Sigmoid colon (tissue), 7 donors: Measurements from ENCODE around the gene C10orf105. TPM values are rescaled to one million over a fixed set of nuclear protein-coding genes. Genes with fewer than 3 reads are reported as not detected.
A peak's percentile ranks its signal among the peaks of the same experiment; 100 is the strongest.

Source experiments
- DNase-seq: peaks from one replicate; pipeline ENCODE4 v3.0.0-alpha.2; 2019
- H3K27ac ChIP-seq, 4 donors: fragments of 200-600 bp; sonication (generic); one replicate each; pipeline ENCODE4 v1.5.1; 2016 to 2019; ENCODE audit warnings: mild to moderate bottlenecking in 1 of 4
- H3K27me3 ChIP-seq, 3 donors: fragments of 200-600 bp; sonication (generic); one replicate each; pipeline ENCODE4 v1.5.1; 2019; ENCODE audit warnings: mild to moderate bottlenecking in 1 of 3
- H3K36me3 ChIP-seq, 4 donors: fragments of 200-600 bp; sonication (generic); one replicate each; pipeline ENCODE4 v1.5.1; 2016 to 2019
- H3K4me1 ChIP-seq, 4 donors: fragments of 200-600 bp; sonication (generic); one replicate each; pipeline ENCODE4 v1.5.1; 2017 to 2019
- H3K4me3 ChIP-seq, 4 donors: fragments of 200-600 bp; sonication (generic); one replicate each; pipeline ENCODE4 v1.5.1; 2017 to 2019; ENCODE audit warnings: mild to moderate bottlenecking in 2 of 4, moderate library complexity in 1 of 4
- H3K9me3 ChIP-seq, 4 donors: fragments of 200-600 bp in 3 of 4; sonication (generic) in 3 of 4; one replicate each; pipeline versions ENCODE4 v1.5.1 to v1.6.1; 2013 to 2019
- EP300 ChIP-seq, 4 donors: sonication (generic); formaldehyde crosslinking; IDR thresholded peaks; one replicate each; pipeline ENCODE4 v1.6.1; 2017; ENCODE audit warnings: antibody characterized with exemption in 4 of 4
- POLR2A ChIP-seq, 2 donors: fragments of 450-650 bp; IDR thresholded peaks; one replicate each; pipeline ENCODE4 v1.6.1; 2016; ENCODE audit warnings: antibody characterized with exemption in 2 of 2, mild to moderate bottlenecking in 2 of 2, moderate library complexity in 2 of 2
- POLR2AphosphoS5 ChIP-seq, 4 donors: sonication (generic); formaldehyde crosslinking; IDR thresholded peaks; one replicate each; pipeline ENCODE4 v1.6.1; 2017; ENCODE audit warnings: antibody characterized with exemption in 4 of 4
- WGBS, 2 donors: extraction: QIAGEN DNeasy Blood & Tissue Kit; methylation state at CpG; one replicate each; pipeline ENCODE4 v1.1.7; 2013; 5-methylcytosine and 5-hydroxymethylcytosine counted together
- intact Hi-C: fragments of 100-400 bp; cut with DNase I; formaldehyde crosslinking; loops from one replicate; pipeline ENCODE4 v1.15.1; 2023
- polyA plus RNA-seq, 3 donors: library from polyadenylated mRNA; stranded (reverse); fragments of 200-250 nt; gene quantifications; one replicate each; pipeline ENCODE4 v1.2.3, GENCODE V29; 2013
- total RNA-seq, 4 donors: library from RNA; depleted of rRNA; stranded (reverse); fragments of >200 nt; gene quantifications; one replicate each; pipeline ENCODE4 v1.1.0, GENCODE V29; 2016
- TF ChIP-seq, protein P1 (sequence below), 4 experiments: fragments of 450-650 bp in 3 of 4; fragments of 200-600 bp in 1 of 4; IDR thresholded peaks; one replicate each; pipeline ENCODE4 v1.5.1; 2016 to 2019; ENCODE audit warnings: antibody characterized with exemption in 4 of 4, mild to moderate bottlenecking in 3 of 4, moderate library complexity in 2 of 4
- donor health status: healthy with polysubstance abuse.
- donor health status: Bipolar disorder and iron deficiency.
- donor health status: healthy.

C10orf105 gene
- total and polyA plus RNA-seq, 7 donors = 0.25 to 0.55 TPM; not detected in 5

DNA sequence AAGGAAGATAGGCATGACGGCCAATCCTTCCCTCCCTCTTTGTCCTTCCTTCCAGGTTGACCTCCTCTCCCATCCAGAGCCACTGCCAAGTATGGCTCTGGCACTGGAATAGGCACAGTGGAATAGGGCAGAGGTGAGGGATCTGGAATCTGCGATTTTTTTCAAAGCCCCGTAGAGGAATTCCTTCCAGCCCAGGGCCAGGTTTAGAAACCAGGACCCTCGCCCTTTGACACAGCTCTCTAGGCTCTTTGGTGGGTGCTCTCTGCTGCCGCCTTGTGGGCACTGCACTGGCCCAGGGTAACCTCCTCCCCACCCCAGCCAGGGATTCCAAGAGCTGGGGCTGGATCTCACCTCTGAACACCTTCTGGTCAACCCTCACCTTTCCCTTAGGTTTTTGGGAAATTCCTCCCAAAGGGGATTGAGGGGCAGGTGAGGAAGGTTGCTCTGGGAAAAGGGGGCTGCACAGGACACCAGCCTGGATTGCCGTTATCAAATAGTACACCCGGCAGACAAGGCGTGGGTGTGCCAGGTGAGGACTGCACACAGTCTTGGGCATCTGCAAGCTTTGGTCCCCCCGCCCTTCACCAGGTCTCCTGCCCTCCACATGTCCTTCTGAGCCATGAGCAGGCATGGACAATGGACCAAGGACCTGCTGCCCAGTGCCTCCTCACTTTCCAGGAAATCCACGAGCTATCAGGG lies 22.8 kb downstream of the C10orf105 start:
- Histone ChIP-seq H3K27ac (no peak overlapping the region), H3K27me3 (no peaks in the 10 kb centered on the region), H3K36me3 (no peaks in the 10 kb centered on the region), H3K9me3 (peaks cover 0 to under 1% (median 0%) of the 10 kb centered on the region in 4 donors), H3K4me3 (no peak overlapping the region), H3K4me1 (no peaks in the 10 kb centered on the region)
- 23 to 45% methylated on average over 10 of the region's 10 CpGs for WGBS, 2 donors
- intact Hi-C loops = no loop called here
- TF ChIP-seq POLR2A (IDR thresholded peaks at IDR 0.05) = no peak
- TF ChIP-seq, protein P1, sequence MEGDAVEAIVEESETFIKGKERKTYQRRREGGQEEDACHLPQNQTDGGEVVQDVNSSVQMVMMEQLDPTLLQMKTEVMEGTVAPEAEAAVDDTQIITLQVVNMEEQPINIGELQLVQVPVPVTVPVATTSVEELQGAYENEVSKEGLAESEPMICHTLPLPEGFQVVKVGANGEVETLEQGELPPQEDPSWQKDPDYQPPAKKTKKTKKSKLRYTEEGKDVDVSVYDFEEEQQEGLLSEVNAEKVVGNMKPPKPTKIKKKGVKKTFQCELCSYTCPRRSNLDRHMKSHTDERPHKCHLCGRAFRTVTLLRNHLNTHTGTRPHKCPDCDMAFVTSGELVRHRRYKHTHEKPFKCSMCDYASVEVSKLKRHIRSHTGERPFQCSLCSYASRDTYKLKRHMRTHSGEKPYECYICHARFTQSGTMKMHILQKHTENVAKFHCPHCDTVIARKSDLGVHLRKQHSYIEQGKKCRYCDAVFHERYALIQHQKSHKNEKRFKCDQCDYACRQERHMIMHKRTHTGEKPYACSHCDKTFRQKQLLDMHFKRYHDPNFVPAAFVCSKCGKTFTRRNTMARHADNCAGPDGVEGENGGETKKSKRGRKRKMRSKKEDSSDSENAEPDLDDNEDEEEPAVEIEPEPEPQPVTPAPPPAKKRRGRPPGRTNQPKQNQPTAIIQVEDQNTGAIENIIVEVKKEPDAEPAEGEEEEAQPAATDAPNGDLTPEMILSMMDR (IDR thresholded peaks at IDR 0.05) = peak; percentile 43 to 80 (median 71)
- no peak for DNase-seq

DNA sequence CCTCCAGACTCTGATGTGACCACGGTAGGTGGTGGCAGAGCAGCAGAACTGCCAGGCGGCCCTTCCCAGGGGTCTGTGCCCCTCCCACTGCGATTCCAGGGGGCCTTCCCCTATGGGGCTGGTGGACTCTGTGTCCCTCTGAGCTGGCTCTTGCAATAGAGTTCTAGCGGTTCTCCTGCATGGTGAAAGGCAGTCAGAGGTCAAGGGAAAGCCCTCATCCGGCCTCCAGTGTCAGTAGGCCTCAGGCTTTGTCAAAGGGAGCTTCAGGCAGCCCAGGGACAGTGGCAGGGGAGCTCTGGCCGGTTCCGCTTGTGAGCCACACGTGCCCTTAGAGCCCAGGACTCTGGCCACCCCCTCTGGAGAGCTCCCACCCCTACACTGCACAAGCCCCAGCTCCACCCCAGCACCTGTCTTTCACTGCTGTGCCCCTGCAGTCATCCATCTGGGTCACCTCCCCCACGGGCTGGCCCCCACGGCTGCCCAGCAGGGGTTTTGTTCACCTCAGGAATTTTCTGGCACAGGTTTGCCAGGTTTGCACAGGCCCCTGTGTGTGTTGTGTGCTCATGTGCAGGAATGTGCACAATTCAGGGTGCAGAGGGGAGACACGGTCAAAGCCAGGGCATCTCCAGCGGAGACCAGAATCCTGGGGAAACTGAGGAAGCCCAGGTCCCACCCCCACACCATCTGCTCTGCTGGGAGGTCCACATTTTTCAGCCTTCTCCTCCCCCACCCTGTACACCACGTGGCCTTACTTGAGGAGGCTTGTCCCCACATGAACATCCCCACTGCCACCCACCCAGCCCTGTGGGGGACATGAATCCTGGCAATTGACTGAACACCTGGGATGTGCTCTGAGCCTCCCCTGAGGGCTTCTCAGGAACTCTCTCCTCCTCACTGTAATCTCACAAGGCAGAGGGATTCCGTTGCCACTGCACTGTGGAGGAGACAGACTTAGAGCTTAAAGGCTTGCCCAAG lies 23.8 kb downstream of the C10orf105 start:
- no peaks in the 10 kb centered on the region for H3K27me3 ChIP-seq
- WGBS, 2 donors = 82 to 88% methylated on average over 14 of the region's 14 CpGs
- TF ChIP-seq, protein P1 (IDR thresholded peaks at IDR 0.05) = no peak
- no peak for TF ChIP-seq POLR2AphosphoS5 (IDR thresholded peaks at IDR 0.05)
- no peak for TF ChIP-seq POLR2A (IDR thresholded peaks at IDR 0.05)
- TF ChIP-seq EP300 (IDR thresholded peaks at IDR 0.05) = no peak
- no peaks in the 10 kb centered on the region for H3K4me1 ChIP-seq
- H3K9me3 ChIP-seq = peaks cover 0 to 4% (median 1%) of the 10 kb centered on the region in 4 donors
- H3K27ac ChIP-seq = no peak overlapping the region
- no peaks in the 10 kb centered on the region for H3K36me3 ChIP-seq
- no peak for DNase-seq
- H3K4me3 ChIP-seq = no peak overlapping the region
- intact Hi-C loops = no loop called here

- DNase-seq = no peak
- H3K4me3 ChIP-seq = no peak overlapping the region
Observed at GRCh38 chr10:71694567-71694968, 25.0 kb downstream of the C10orf105 start.

DNA sequence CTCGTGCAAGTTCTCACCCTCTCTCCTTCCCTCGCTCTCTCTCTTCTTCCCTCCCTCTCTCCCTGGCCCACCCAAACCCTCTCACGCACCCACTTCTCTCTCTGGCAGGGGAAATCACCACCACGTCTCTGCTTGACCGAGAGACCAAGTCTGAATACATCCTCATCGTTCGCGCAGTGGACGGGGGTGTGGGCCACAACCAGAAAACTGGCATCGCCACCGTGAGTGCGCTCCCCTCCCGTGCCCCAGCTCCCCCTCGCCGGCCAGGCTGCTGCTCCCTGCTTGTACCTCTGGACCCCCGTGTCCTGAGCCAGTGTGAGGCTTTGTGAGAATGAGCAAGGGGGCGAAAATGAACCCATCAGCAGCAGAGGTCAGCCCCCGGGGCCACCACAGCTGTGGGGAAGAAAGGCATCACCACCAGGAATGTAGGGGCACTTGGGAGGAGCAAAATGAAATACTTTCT lies 25.5 kb downstream of the C10orf105 start:
- Histone ChIP-seq H3K27me3 (no peaks in the 10 kb centered on the region), H3K4me1 (no peaks in the 10 kb centered on the region), H3K27ac (peak overlapping the region; percentile 22 to 38 (median 27)), H3K9me3 (peaks cover 0 to 4% (median 1%) of the 10 kb centered on the region in 4 donors), H3K4me3 (no peak overlapping the region), H3K36me3 (no peaks in the 10 kb centered on the region)
- intact Hi-C loops = no loop called here
- no peak for DNase-seq
- TF ChIP-seq POLR2AphosphoS5 (IDR thresholded peaks at IDR 0.05) (no peak), EP300 (IDR thresholded peaks at IDR 0.05) (no peak), POLR2A (IDR thresholded peaks at IDR 0.05) (no peak)
- TF ChIP-seq, protein P1 (IDR thresholded peaks at IDR 0.05) = no peak
- WGBS, 2 donors = 68 to 84% methylated on average over 18 of the region's 18 CpGs

More at GRCh38 chr10:71694567-71694968, 25.0 kb downstream of the C10orf105 start:
- H3K27me3 ChIP-seq = no peaks in the 10 kb centered on the region
- H3K36me3 ChIP-seq = no peaks in the 10 kb centered on the region
- H3K27ac ChIP-seq = peak overlapping the region; percentile 22 to 38 (median 27)
- H3K4me1 ChIP-seq = no peaks in the 10 kb centered on the region
- H3K9me3 ChIP-seq = peaks cover 0 to 4% (median 1%) of the 10 kb centered on the region in 4 donors
- 41 to 58% methylated on average over 10 of the region's 10 CpGs for WGBS, 2 donors
- TF ChIP-seq POLR2AphosphoS5 (IDR thresholded peaks at IDR 0.05) = no peak
- TF ChIP-seq POLR2A (IDR thresholded peaks at IDR 0.05) = no peak
- TF ChIP-seq, protein P1 (IDR thresholded peaks at IDR 0.05) = no peak
- no peak for TF ChIP-seq EP300 (IDR thresholded peaks at IDR 0.05)
- intact Hi-C loops = no loop called here
